Measurements from ENCODE around the gene PCSK9. TPM values are rescaled to one million over a fixed set of nuclear protein-coding genes. Genes with fewer than 3 reads are reported as not detected.
A peak's percentile ranks its signal among the peaks of the same experiment; 100 is the strongest.

The PCSK9 gene
- polyA plus RNA-seq, 1 donor (not counting 4 experiments of a cell fraction or from before 2014, with no cell fraction given) = 61.7 TPM

- H3K27ac ChIP-seq (ENCODE audit: control insufficient read depth, insufficient read depth, low read length) = peak overlapping the region; percentile 39
- no peaks in the 10 kb centered on the region for H4K20me1 ChIP-seq (ENCODE audit: control insufficient read depth, extremely low read depth, insufficient read depth, low read length)
- dilution Hi-C loops (cut with MboI; ENCODE audit: extremely low pct_ligation_motif_present, low sequenced_read_pairs) = no loop called here
- no peaks in the 10 kb centered on the region for H3K79me2 ChIP-seq (ENCODE audit: control insufficient read depth, insufficient read depth, low read length)
- no peaks in the 10 kb centered on the region for H3K36me3 ChIP-seq (ENCODE audit: control insufficient read depth in 2 of 2, extremely low read depth in 1 of 2, insufficient read depth in 2 of 2, low read length in 2 of 2)
- no peak overlapping the region for H2AFZ ChIP-seq (ENCODE audit: control insufficient read depth, low read length)
- DNase-seq (ENCODE audit: low read depth, low spot score) (peak; percentile 44), FAIRE-seq (peak; percentile 99)
- H3K4me2 ChIP-seq (ENCODE audit: control insufficient read depth, extremely low read depth, insufficient read depth, low read depth, low read length) = peak overlapping the region; percentile 33
- no peak for TF ChIP-seq EZH2 (IDR thresholded peaks at IDR 0.05; ENCODE audit: low read length)
- TF ChIP-seq, protein P1, sequence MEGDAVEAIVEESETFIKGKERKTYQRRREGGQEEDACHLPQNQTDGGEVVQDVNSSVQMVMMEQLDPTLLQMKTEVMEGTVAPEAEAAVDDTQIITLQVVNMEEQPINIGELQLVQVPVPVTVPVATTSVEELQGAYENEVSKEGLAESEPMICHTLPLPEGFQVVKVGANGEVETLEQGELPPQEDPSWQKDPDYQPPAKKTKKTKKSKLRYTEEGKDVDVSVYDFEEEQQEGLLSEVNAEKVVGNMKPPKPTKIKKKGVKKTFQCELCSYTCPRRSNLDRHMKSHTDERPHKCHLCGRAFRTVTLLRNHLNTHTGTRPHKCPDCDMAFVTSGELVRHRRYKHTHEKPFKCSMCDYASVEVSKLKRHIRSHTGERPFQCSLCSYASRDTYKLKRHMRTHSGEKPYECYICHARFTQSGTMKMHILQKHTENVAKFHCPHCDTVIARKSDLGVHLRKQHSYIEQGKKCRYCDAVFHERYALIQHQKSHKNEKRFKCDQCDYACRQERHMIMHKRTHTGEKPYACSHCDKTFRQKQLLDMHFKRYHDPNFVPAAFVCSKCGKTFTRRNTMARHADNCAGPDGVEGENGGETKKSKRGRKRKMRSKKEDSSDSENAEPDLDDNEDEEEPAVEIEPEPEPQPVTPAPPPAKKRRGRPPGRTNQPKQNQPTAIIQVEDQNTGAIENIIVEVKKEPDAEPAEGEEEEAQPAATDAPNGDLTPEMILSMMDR (optimal IDR thresholded peaks at IDR 0.05 in 1 of 3, IDR thresholded peaks at IDR 0.05 in 1 of 3, conservative IDR thresholded peaks at IDR 0.05 in 1 of 3; ENCODE audit: extremely low read depth in 1 of 3, insufficient read depth in 2 of 3, low read length in 3 of 3) = no peak
- no peaks in the 10 kb centered on the region for H3K27me3 ChIP-seq (ENCODE audit: control insufficient read depth, extremely low read depth, insufficient read depth, low read length)
- no peak overlapping the region for H3K4me3 ChIP-seq (ENCODE audit: control insufficient read depth in 2 of 3, extremely low read depth in 1 of 3, insufficient read depth in 2 of 3, low read depth in 1 of 3, low read length in 3 of 3)
- H3K4me1 ChIP-seq (ENCODE audit: control insufficient read depth, extremely low read depth, insufficient read depth, low read length) = peaks cover 14% of the 10 kb centered on the region
- no peaks in the 10 kb centered on the region for H3K9me3 ChIP-seq (ENCODE audit: control insufficient read depth, low read depth, low read length)
- H3K9ac ChIP-seq (ENCODE audit: control insufficient read depth, extremely low read depth, insufficient read depth, low read length) = no peak overlapping the region
- H3K9me1 ChIP-seq (ENCODE audit: control insufficient read depth, extremely low read depth, insufficient read depth, low read length) = no peaks in the 10 kb centered on the region
These were observed 31.7 kb upstream of the PCSK9 start for GRCh38 chr1:55007625-55008024.

DNA sequence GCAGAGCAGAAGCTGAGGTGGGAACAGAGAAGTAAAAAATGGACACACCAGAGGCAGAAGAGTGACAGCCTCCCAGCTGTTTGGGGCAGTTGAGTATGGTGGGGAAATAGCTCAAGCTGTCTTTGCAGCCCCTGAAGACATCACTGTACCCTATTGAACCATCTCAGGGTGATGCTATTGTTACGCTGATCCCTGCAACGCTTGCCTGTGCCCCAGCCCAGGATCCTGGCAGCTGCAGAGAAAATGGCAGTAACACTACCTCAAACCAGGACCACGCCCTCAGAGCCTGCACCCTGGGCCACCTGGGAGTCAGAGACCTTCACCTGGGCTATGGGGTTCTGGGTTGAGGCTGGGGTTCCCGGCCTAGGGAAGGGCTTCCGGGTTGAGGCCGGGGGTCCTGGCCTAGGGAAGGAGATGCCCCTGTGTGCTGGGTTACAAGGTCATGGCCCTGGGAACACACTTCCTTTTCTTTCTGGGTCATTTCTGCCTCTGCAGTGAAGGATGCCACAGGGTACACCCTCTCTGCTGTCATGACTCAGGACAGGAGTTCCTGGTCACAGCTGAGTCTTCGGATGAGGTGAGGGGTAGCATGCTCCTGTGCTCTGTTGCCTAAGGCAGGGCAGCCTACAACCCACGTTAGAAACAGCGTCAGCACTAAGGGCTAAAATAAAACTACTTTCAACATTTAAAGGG lies 29.0 kb upstream of the PCSK9 start:
- H3K9ac ChIP-seq (ENCODE audit: control insufficient read depth, extremely low read depth, insufficient read depth, low read length) = no peak overlapping the region
- no peaks in the 10 kb centered on the region for H4K20me1 ChIP-seq (ENCODE audit: control insufficient read depth, extremely low read depth, insufficient read depth, low read length)
- TF ChIP-seq, protein P1 (optimal IDR thresholded peaks at IDR 0.05 in 1 of 3, IDR thresholded peaks at IDR 0.05 in 1 of 3, conservative IDR thresholded peaks at IDR 0.05 in 1 of 3; ENCODE audit: extremely low read depth in 1 of 3, insufficient read depth in 2 of 3, low read length in 3 of 3) = no peak
- no peak for TF ChIP-seq EZH2 (IDR thresholded peaks at IDR 0.05; ENCODE audit: low read length)
- dilution Hi-C loops (cut with MboI; ENCODE audit: extremely low pct_ligation_motif_present, low sequenced_read_pairs) = no loop called here
- no peak for FAIRE-seq
- DNase-seq (ENCODE audit: low read depth, low spot score) = no peak
- H2AFZ ChIP-seq (ENCODE audit: control insufficient read depth, low read length) = no peak overlapping the region
- no peak overlapping the region for H3K27ac ChIP-seq (ENCODE audit: control insufficient read depth, insufficient read depth, low read length)
- H3K4me3 ChIP-seq (ENCODE audit: control insufficient read depth in 2 of 3, extremely low read depth in 1 of 3, insufficient read depth in 2 of 3, low read depth in 1 of 3, low read length in 3 of 3) = no peak overlapping the region
- H3K79me2 ChIP-seq (ENCODE audit: control insufficient read depth, insufficient read depth, low read length) = no peaks in the 10 kb centered on the region
- H3K27me3 ChIP-seq (ENCODE audit: control insufficient read depth, extremely low read depth, insufficient read depth, low read length) = peaks cover 15% of the 10 kb centered on the region
- H3K9me1 ChIP-seq (ENCODE audit: control insufficient read depth, extremely low read depth, insufficient read depth, low read length) = no peaks in the 10 kb centered on the region
- H3K9me3 ChIP-seq (ENCODE audit: control insufficient read depth, low read depth, low read length) = no peaks in the 10 kb centered on the region
- no peaks in the 10 kb centered on the region for H3K36me3 ChIP-seq (ENCODE audit: control insufficient read depth in 2 of 2, extremely low read depth in 1 of 2, insufficient read depth in 2 of 2, low read length in 2 of 2)
- H3K4me2 ChIP-seq (ENCODE audit: control insufficient read depth, extremely low read depth, insufficient read depth, low read depth, low read length) = no peak overlapping the region
- H3K4me1 ChIP-seq (ENCODE audit: control insufficient read depth, extremely low read depth, insufficient read depth, low read length) = peaks cover 14% of the 10 kb centered on the region

Measured in keratinocyte (primary cell).